HepG2 (cell line): ENCODE measurements around the gene PCYT2. TPM values are rescaled to one million over a fixed set of nuclear protein-coding genes. Genes with fewer than 3 reads are reported as not detected.
A peak's percentile ranks its signal among the peaks of the same experiment; 100 is the strongest.

Source experiments
- ELF4 ChIP-seq: sonication (generic); formaldehyde crosslinking; IDR thresholded peaks from 2 replicates; pipeline ENCODE4 v1.5.0; 2020; ENCODE audit warnings: missing genetic modification reagents, mild to moderate bottlenecking, moderate library complexity, borderline replicate concordance
- GABPB1 ChIP-seq: IDR thresholded peaks from 2 replicates; pipeline ENCODE4 v1.6.1; 2016; ENCODE audit warnings: mild to moderate bottlenecking, missing genetic modification reagents, moderate library complexity, missing compliant biosample characterization
- KAT2B ChIP-seq: fragments of 150-350 bp; IDR thresholded peaks from 2 replicates; pipeline ENCODE4 v1.6.1; 2014; ENCODE audit warnings: low read depth, low read length, borderline replicate concordance
- PHF5A ChIP-seq: IDR thresholded peaks from one replicate; pipeline ENCODE4 v1.6.1; 2018; ENCODE audit warnings: low read depth, missing genetic modification reagents; ENCODE audit not compliant: unreplicated experiment
- POLR2G ChIP-seq: fragments of 200-400 bp; formaldehyde crosslinking; IDR thresholded peaks from 2 replicates; pipeline ENCODE4 v1.6.1; 2018; ENCODE audit warnings: mild to moderate bottlenecking, low read depth, low read length, moderate library complexity
- SMAD1 ChIP-seq: sonication (generic); formaldehyde crosslinking; IDR thresholded peaks from 2 replicates; pipeline ENCODE4 v1.4.0; 2020; ENCODE audit warnings: missing genetic modification reagents, low read depth, mild to moderate bottlenecking, borderline replicate concordance
- SOX13 ChIP-seq, 3 experiments: fragments of 450-650 bp in 1 of 3; sonication (generic) in 1 of 3; formaldehyde crosslinking in 1 of 3; IDR thresholded peaks in 2 of 3; conservative IDR thresholded peaks in 1 of 3; 2 replicates each; pipeline versions ENCODE4 v1.5.0 to v1.6.1; 2016 to 2020; ENCODE audit warnings: antibody characterized with exemption in 1 of 3, mild to moderate bottlenecking in 1 of 3, missing compliant biosample characterization in 1 of 3, missing genetic modification reagents in 1 of 3, moderate library complexity in 1 of 3
- SUZ12 ChIP-seq: fragments of 150-350 bp; IDR thresholded peaks from 2 replicates; pipeline ENCODE4 v1.6.1; 2014; ENCODE audit warnings: low read depth, low read length
- ZMYM2 ChIP-seq: sonication (generic); formaldehyde crosslinking; IDR thresholded peaks from 2 replicates; pipeline ENCODE4 v1.8.0; 2022; ENCODE audit warnings: mild to moderate bottlenecking, missing genetic modification reagents
- ZNF121 ChIP-seq: sonication (generic); formaldehyde crosslinking; IDR thresholded peaks from 2 replicates; pipeline ENCODE4 v1.5.0; 2020; ENCODE audit warnings: mild to moderate bottlenecking, missing genetic modification reagents
- ZNF230 ChIP-seq: sonication (generic); formaldehyde crosslinking; IDR thresholded peaks from 2 replicates; pipeline ENCODE4 v1.4.0; 2020; ENCODE audit warnings: mild to moderate bottlenecking, missing genetic modification reagents
- ZNF660 ChIP-seq: sonication (generic); formaldehyde crosslinking; IDR thresholded peaks from 2 replicates; pipeline ENCODE4 v1.5.1; 2020; ENCODE audit warnings: mild to moderate bottlenecking, low read depth, missing genetic modification reagents, borderline replicate concordance
- ZSCAN20 ChIP-seq: sonication (generic); formaldehyde crosslinking; IDR thresholded peaks from 2 replicates; pipeline ENCODE4 v1.4.0; 2020; ENCODE audit warnings: missing genetic modification reagents, mild to moderate bottlenecking, borderline replicate concordance
- polyA plus RNA-seq, 8 experiments: library from polyadenylated mRNA; depleted of rRNA in 3 of 8; stranded (reverse) in 7 of 8; unstranded in 1 of 8; fragments of >200 nt; fragmentation: Illumina TruSeq in 4 of 8; extraction: Trizol in 4 of 8; gene quantifications; 2 replicates each; pipeline versions ENCODE4 v1.2.1 to v1.2.3, GENCODE V29; 2011 to 2016; ENCODE audit warnings: low read depth in 4 of 8, missing spikeins in 1 of 8, mixed read lengths in 1 of 8; ENCODE audit not compliant: insufficient read depth in 1 of 8
- total RNA-seq, 5 experiments: library from RNA; depleted of rRNA; stranded (reverse); fragments of >200 nt; fragmentation: Illumina TruSeq; extraction: Trizol; gene quantifications; 2 replicates each; pipeline ENCODE4 v1.2.3, GENCODE V29; 2016; ENCODE audit warnings: low read depth in 1 of 5
- TF ChIP-seq, protein P1 (sequence below): sonication (generic); formaldehyde crosslinking; IDR thresholded peaks from 2 replicates; pipeline ENCODE4 v1.8.1; 2023; ENCODE audit warnings: mild to moderate bottlenecking, missing genetic modification reagents
- TF ChIP-seq, protein P2 (sequence below): sonication (generic); formaldehyde crosslinking; IDR thresholded peaks from 2 replicates; pipeline ENCODE4 v1.8.1; 2023; ENCODE audit warnings: mild to moderate bottlenecking, moderate library complexity, missing genetic modification reagents
- TF ChIP-seq, protein P3 (sequence below): sonication (generic); formaldehyde crosslinking; IDR thresholded peaks from 2 replicates; pipeline ENCODE4 v1.8.1; 2022; ENCODE audit warnings: mild to moderate bottlenecking, missing genetic modification reagents
- TF ChIP-seq, protein P4 (sequence below): sonication (generic); formaldehyde crosslinking; IDR thresholded peaks from 2 replicates; pipeline ENCODE4 v1.8.1; 2023; ENCODE audit warnings: mild to moderate bottlenecking, missing genetic modification reagents
- TF ChIP-seq, protein P5 (sequence below): sonication (generic); formaldehyde crosslinking; IDR thresholded peaks from 2 replicates; pipeline ENCODE4 v1.8.0; 2022; ENCODE audit warnings: low read depth, missing genetic modification reagents
- TF ChIP-seq, protein P6 (sequence below): sonication (generic); formaldehyde crosslinking; IDR thresholded peaks from 2 replicates; pipeline ENCODE4 v1.4.0; 2020; ENCODE audit warnings: mild to moderate bottlenecking, low read depth, missing genetic modification reagents

The PCYT2 gene
- total and polyA plus RNA-seq, 2 of the 13 experiments (the other 11 are each of a cell fraction or from before 2014, with no cell fraction given), result 147 to 297 TPM

DNA sequence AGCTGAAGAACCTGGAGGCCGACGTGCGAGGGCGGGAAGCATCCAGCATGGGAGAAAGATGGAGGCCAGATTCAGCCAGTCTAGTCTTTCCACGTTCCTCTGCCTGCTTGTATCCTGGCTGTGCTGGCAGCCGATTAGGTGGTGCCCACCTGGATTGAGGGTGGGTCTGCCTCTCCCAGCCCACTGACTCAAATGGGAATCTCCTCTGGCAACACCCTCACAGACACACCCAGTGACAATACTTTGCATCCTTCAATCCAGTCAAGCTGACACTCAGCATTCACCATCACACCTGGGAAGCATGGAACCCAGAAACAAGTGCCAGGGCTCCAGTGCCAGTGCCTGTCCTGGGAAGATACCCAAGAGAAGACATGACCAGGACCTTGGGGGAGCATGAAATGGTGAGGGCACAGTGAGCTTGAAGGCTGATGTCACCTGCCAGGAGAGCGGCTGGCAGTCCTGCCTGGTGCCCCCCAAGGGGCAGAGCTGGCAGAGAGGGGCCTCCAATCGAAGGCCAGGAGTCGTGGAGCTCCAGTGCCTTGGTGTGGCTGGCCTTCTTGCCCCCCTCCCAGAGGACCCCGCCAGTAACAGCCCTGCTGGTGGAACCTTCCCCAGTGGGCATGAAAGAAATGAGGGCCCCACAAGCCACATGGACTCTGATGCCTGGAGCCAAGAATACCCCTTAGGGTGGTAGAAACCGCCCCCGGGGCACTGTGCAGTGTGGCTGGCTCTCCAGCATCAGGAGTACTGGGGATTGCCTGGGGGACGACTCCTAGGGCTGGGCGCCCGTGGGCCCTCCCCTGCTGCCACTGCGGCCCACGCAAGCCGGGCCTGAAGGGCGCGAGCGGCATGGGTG lies 9.8 kb downstream of the PCYT2 start (continued):
- TF ChIP-seq, protein P1, sequence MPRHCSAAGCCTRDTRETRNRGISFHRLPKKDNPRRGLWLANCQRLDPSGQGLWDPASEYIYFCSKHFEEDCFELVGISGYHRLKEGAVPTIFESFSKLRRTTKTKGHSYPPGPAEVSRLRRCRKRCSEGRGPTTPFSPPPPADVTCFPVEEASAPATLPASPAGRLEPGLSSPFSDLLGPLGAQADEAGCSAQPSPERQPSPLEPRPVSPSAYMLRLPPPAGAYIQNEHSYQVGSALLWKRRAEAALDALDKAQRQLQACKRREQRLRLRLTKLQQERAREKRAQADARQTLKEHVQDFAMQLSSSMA (CRISPR knock-in tag), result no peak
- TF ChIP-seq SUZ12, result no peak
- TF ChIP-seq ZSCAN20 (CRISPR knock-in tag), result no peak
- peak; percentile 79 for TF ChIP-seq POLR2G
- peak; percentile 21 for TF ChIP-seq GABPB1
- TF ChIP-seq ZNF660 (CRISPR knock-in tag), result no peak
- TF ChIP-seq, protein P2, sequence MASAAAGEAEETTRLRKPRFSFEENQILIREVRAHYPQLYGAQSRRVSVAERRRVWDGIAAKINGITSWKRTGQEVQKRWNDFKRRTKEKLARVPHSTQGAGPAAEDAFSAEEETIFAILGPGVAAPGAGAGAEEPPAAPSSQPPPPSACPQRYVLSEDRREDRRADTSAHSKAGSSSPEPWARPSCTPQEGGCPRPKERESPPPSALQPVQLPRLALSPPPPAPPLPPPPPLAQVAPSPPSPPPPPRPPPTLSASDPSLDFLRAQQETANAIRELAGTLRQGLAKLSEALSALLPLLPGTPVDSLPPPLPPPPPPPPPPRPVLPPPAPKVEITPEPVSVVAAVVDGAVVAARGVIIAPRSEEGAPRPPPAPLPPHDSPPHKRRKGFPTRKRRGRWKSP (CRISPR knock-in tag), result no peak
- TF ChIP-seq, protein P3, sequence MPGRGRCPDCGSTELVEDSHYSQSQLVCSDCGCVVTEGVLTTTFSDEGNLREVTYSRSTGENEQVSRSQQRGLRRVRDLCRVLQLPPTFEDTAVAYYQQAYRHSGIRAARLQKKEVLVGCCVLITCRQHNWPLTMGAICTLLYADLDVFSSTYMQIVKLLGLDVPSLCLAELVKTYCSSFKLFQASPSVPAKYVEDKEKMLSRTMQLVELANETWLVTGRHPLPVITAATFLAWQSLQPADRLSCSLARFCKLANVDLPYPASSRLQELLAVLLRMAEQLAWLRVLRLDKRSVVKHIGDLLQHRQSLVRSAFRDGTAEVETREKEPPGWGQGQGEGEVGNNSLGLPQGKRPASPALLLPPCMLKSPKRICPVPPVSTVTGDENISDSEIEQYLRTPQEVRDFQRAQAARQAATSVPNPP (CRISPR knock-in tag), result no peak
- TF ChIP-seq, protein P4, sequence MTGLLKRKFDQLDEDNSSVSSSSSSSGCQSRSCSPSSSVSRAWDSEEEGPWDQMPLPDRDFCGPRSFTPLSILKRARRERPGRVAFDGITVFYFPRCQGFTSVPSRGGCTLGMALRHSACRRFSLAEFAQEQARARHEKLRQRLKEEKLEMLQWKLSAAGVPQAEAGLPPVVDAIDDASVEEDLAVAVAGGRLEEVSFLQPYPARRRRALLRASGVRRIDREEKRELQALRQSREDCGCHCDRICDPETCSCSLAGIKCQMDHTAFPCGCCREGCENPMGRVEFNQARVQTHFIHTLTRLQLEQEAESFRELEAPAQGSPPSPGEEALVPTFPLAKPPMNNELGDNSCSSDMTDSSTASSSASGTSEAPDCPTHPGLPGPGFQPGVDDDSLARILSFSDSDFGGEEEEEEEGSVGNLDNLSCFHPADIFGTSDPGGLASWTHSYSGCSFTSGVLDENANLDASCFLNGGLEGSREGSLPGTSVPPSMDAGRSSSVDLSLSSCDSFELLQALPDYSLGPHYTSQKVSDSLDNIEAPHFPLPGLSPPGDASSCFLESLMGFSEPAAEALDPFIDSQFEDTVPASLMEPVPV (CRISPR knock-in tag), result no peak
- TF ChIP-seq KAT2B, result no peak
- TF ChIP-seq, protein P5, sequence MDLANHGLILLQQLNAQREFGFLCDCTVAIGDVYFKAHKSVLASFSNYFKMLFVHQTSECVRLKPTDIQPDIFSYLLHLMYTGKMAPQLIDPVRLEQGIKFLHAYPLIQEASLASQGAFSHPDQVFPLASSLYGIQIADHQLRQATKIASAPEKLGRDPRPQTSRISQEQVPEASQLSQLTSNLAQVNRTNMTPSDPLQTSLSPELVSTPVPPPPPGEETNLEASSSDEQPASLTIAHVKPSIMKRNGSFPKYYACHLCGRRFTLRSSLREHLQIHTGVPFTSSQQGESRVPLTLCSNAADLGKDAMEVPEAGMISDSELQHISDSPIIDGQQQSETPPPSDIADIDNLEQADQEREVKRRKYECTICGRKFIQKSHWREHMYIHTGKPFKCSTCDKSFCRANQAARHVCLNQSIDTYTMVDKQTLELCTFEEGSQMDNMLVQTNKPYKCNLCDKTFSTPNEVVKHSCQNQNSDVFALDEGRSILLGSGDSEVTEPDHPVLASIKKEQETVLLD (CRISPR knock-in tag), result no peak
- TF ChIP-seq ZNF121 (CRISPR knock-in tag), result no peak
- TF ChIP-seq PHF5A, result no peak
- TF ChIP-seq ELF4 (CRISPR knock-in tag), result no peak
- TF ChIP-seq ZNF230 (CRISPR knock-in tag), result no peak
- TF ChIP-seq, protein P6, sequence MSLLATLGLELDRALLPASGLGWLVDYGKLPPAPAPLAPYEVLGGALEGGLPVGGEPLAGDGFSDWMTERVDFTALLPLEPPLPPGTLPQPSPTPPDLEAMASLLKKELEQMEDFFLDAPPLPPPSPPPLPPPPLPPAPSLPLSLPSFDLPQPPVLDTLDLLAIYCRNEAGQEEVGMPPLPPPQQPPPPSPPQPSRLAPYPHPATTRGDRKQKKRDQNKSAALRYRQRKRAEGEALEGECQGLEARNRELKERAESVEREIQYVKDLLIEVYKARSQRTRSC (CRISPR knock-in tag), result no peak
- TF ChIP-seq SOX13 (IDR thresholded peaks at IDR 0.05), result no peak
- no peak for TF ChIP-seq SOX13 (CRISPR knock-in tag; conservative IDR thresholded peaks at IDR 0.05 in 1 of 2, IDR thresholded peaks at IDR 0.05 in 1 of 2)
- no peak for TF ChIP-seq SMAD1 (CRISPR knock-in tag)
- no peak for TF ChIP-seq ZMYM2 (CRISPR knock-in tag)
